Esophagus squamous epithelium (tissue), 5 donors: ENCODE measurements around the gene BBS7. TPM values are rescaled to one million over a fixed set of nuclear protein-coding genes. Genes with fewer than 3 reads are reported as not detected.

Experiments
- DNase-seq: peaks from one replicate; lab custom pipeline; 2025; lab: John Stamatoyannopoulos, UW
- H3K27ac ChIP-seq, 4 donors: fragments of 200-600 bp; sonication (generic); one replicate each; pipeline ENCODE4 v1.5.1; 2016 to 2019; ENCODE audit warnings: mild to moderate bottlenecking in 1 of 4
- H3K27me3 ChIP-seq, 4 donors: fragments of 200-600 bp; sonication (generic); 1 replicate in 3 of 4; 2 replicates in 1 of 4; pipeline versions ENCODE4 v1.5.1 to v1.6.0; 2017 to 2021; ENCODE audit warnings: antibody characterized with exemption in 1 of 4
- H3K36me3 ChIP-seq, 3 donors: fragments of 200-600 bp; sonication (generic); one replicate each; pipeline ENCODE4 v1.5.1; 2016 to 2019
- H3K4me1 ChIP-seq, 3 donors: fragments of 200-600 bp; sonication (generic); one replicate each; pipeline ENCODE4 v1.5.1; 2017 to 2019
- H3K4me3 ChIP-seq, 4 donors: fragments of 200-600 bp; sonication (generic); 1 replicate in 3 of 4; 2 replicates in 1 of 4; pipeline ENCODE4 v1.5.1; 2016 to 2019; ENCODE audit warnings: mild to moderate bottlenecking in 2 of 4, moderate library complexity in 1 of 4
- H3K9me3 ChIP-seq, 3 donors: fragments of 200-600 bp; sonication (generic); one replicate each; pipeline ENCODE4 v1.5.1; 2016 to 2019
- POLR2A ChIP-seq, 4 donors: fragments of 450-650 bp; IDR thresholded peaks; one replicate each; pipeline ENCODE4 v1.6.1; 2017; ENCODE audit warnings: antibody characterized with exemption in 4 of 4, mild to moderate bottlenecking in 4 of 4, moderate library complexity in 3 of 4
- WGBS, 2 donors: methylation state at CpG; one replicate each; pipeline ENCODE4 v1.1.5; 2018; 5-methylcytosine and 5-hydroxymethylcytosine counted together
- intact Hi-C: fragments of 100-400 bp; cut with DNase I; formaldehyde crosslinking; loops from one replicate; pipeline ENCODE4 v1.15.0; 2022
- total RNA-seq, 4 donors: library from RNA; depleted of rRNA; stranded (reverse); fragments of >200 nt; gene quantifications; one replicate each; pipeline ENCODE4 v1.1.0, GENCODE V29; 2016
- TF ChIP-seq, protein P1 (sequence below), 6 experiments: fragments of 450-650 bp in 4 of 6; fragments of 200-600 bp in 2 of 6; sonication (generic) in 2 of 6; IDR thresholded peaks; one replicate each; pipeline ENCODE4 v1.5.1; 2016 to 2019; ENCODE audit warnings: antibody characterized with exemption in 6 of 6, mild to moderate bottlenecking in 4 of 6, moderate library complexity in 4 of 6
- donor health status: DM: yes; HTN: yes; CAD: no.

BBS7 gene
- total RNA-seq, 4 donors from 2014 or later, result 10.5 to 16.6 (median 11.8) TPM

DNA sequence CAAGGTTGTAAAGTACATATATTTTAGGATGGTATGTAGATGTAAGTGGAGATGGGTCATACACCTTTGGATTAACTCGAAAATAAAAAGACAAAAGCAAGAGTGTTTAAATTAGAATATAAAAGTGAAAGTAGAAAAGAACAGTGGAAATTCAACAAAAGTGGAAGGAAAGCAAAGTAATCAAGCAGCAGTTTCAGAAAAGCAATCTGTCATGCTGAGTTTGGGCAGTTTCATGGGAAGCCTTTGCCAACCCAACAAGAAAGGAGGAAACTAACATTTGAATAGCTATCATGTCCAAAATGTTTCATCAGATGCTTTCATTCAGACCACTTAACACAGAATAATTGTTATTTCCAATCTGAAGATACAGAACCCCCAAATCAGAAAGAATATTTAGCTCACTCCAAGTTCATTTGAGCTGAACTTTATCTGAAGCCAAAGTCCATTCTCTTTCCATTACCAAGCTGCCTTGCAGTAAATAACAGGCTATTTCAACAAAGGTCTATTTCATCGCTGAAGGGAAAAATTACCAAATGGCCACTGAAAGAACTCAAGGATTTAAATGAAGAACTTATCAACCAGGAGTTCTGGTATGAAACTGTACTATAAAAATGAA lies 71.0 kb downstream of the BBS7 start:
- Histone ChIP-seq H3K27me3 (peaks cover 0 to 11% (median 0%) of the 10 kb centered on the region in 4 donors), H3K4me1 (peaks cover 0 to 31% (median 0%) of the 10 kb centered on the region in 3 donors), H3K4me3 (no peak overlapping the region), H3K27ac (no peak overlapping the region), H3K9me3 (no peaks in the 10 kb centered on the region), H3K36me3 (peaks cover 0 to 18% (median 0%) of the 10 kb centered on the region in 3 donors)
- intact Hi-C loops, result no loop called here
- no peak for DNase-seq
- WGBS, 2 donors, result 56 to 65% methylated on average over 2 of the region's 2 CpGs
- TF ChIP-seq POLR2A (IDR thresholded peaks at IDR 0.05), result no peak
- TF ChIP-seq, protein P1, sequence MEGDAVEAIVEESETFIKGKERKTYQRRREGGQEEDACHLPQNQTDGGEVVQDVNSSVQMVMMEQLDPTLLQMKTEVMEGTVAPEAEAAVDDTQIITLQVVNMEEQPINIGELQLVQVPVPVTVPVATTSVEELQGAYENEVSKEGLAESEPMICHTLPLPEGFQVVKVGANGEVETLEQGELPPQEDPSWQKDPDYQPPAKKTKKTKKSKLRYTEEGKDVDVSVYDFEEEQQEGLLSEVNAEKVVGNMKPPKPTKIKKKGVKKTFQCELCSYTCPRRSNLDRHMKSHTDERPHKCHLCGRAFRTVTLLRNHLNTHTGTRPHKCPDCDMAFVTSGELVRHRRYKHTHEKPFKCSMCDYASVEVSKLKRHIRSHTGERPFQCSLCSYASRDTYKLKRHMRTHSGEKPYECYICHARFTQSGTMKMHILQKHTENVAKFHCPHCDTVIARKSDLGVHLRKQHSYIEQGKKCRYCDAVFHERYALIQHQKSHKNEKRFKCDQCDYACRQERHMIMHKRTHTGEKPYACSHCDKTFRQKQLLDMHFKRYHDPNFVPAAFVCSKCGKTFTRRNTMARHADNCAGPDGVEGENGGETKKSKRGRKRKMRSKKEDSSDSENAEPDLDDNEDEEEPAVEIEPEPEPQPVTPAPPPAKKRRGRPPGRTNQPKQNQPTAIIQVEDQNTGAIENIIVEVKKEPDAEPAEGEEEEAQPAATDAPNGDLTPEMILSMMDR (IDR thresholded peaks at IDR 0.05), result no peak

DNA sequence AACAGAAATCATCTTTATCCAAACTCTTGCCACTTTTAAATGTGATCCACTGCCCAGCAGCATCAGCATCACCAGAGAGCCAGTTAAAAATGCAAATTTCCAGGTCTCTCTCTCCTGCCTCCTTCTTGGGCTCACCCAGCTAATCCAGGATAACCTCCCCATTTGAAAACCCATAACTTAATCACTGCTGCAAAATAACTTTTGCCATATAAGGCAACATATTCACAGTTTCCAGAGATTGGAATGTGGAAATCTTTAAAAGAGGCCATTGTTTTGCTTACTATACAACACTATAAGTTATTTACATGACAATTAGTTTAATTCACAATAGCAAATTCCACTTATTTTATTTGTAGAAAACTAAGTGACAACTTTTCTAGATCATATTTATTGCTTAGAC lies 74.0 kb downstream of the BBS7 start:
- H3K36me3 ChIP-seq, result no peaks in the 10 kb centered on the region
- TF ChIP-seq, protein P1 (IDR thresholded peaks at IDR 0.05), result no peak
- no peak for TF ChIP-seq POLR2A (IDR thresholded peaks at IDR 0.05)
- H3K27ac ChIP-seq, result no peak overlapping the region
- intact Hi-C loops, result no loop called here
- H3K9me3 ChIP-seq, result no peaks in the 10 kb centered on the region
- peaks cover 0 to 6% (median 0%) of the 10 kb centered on the region in 3 donors for H3K4me1 ChIP-seq
- H3K27me3 ChIP-seq, result peaks cover 0 to 29% (median 0%) of the 10 kb centered on the region in 4 donors
- DNase-seq, result no peak
- no peak overlapping the region for H3K4me3 ChIP-seq

DNA sequence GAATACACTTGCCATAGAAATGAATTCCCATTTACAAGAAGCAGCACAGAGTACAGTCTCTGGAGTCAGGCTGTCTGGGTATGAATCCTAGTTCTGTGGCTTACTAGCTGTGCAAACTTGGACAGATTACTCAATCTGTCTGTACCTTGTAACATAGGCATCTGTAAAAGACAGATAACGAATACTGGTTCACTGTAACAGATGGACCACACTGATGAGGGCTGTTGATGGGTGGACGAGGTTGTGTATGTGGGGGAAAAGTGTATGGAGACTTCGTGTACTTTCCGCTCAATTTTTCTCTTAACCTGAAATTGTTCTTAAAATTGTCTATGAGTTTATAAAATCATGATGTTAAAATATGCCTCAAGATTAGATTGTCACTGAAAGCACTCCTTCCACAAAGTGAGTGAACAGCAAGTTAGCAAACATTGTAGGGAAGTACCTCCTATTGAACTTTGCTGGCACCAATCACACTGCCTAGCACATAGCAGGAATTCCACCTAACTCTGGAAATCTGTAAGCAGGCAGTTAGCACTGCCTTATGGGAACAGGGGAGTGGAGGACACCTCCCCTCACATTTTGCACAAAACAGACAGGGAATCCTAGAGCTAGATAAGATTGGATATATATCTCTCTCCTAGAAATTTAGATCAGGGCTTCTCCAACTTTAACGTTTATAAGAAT lies 75.6 kb downstream of the BBS7 start:
- no peak overlapping the region for H3K4me3 ChIP-seq
- TF ChIP-seq, protein P1 (IDR thresholded peaks at IDR 0.05), result no peak
- no peak for TF ChIP-seq POLR2A (IDR thresholded peaks at IDR 0.05)
- no peaks in the 10 kb centered on the region for H3K4me1 ChIP-seq
- H3K27ac ChIP-seq, result no peak overlapping the region
- peaks cover 0 to 29% (median 0%) of the 10 kb centered on the region in 4 donors for H3K27me3 ChIP-seq
- no peaks in the 10 kb centered on the region for H3K9me3 ChIP-seq
- 73 to 76% methylated on average over 5 of the region's 5 CpGs for WGBS, 2 donors
- no peaks in the 10 kb centered on the region for H3K36me3 ChIP-seq
- DNase-seq, result no peak
- intact Hi-C loops, result no loop called here

DNA sequence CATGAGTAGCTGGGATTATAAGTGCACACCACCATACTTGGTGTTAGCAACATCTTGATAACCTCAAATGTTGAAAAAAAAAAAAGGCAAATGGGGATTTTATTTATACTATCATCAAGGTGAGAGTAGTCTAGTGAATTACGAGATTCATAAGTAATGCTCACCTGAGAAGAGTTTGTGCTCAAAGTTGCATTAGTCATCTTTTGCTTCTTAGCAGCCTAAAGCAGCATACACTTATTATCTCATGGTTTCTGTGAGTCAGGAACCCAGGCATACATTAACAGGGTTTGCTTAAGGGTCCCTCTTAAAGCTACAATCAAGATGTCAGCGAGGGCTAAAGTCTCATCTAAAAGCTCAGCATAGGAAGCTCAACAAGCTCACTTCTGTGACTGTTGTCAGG lies 77.3 kb downstream of the BBS7 start:
- H3K4me3 ChIP-seq, result no peak overlapping the region
- no peak for DNase-seq
- WGBS, 2 donors, result 70 to 85% methylated on average over 2 of the region's 2 CpGs
- TF ChIP-seq, protein P1 (IDR thresholded peaks at IDR 0.05), result no peak
- TF ChIP-seq POLR2A (IDR thresholded peaks at IDR 0.05), result no peak
- no peaks in the 10 kb centered on the region for H3K4me1 ChIP-seq
- no peaks in the 10 kb centered on the region for H3K36me3 ChIP-seq
- intact Hi-C loops, result no loop called here
- no peak overlapping the region for H3K27ac ChIP-seq
- H3K27me3 ChIP-seq, result peaks cover 0 to 33% (median 0%) of the 10 kb centered on the region in 4 donors
- H3K9me3 ChIP-seq, result no peaks in the 10 kb centered on the region

DNA sequence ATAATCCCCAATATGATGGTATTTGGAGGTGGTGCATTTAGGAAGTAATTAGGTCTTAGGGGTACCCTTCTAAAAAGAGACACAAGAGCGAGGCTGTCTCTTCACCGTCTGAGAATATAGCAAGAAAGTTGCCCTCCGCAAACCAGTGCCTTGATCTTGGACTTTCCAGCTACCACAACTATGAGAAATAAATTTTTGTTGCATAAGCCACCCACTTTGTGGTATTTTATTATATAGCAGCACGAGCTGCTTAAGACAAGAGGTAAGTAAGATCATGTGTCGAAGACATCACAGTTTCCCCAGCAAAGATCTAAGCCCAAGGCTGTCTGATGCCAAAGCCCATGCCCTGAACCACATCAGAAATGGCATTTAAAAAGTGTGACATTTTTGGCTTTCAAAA lies 78.8 kb downstream of the BBS7 start:
- H3K4me1 ChIP-seq, result no peaks in the 10 kb centered on the region
- 77 to 82% methylated on average over 5 of the region's 5 CpGs for WGBS, 2 donors
- H3K9me3 ChIP-seq, result no peaks in the 10 kb centered on the region
- H3K36me3 ChIP-seq, result no peaks in the 10 kb centered on the region
- TF ChIP-seq POLR2A (IDR thresholded peaks at IDR 0.05), result no peak
- TF ChIP-seq, protein P1 (IDR thresholded peaks at IDR 0.05), result no peak
- intact Hi-C loops, result no loop called here
- H3K27ac ChIP-seq, result no peak overlapping the region
- no peak for DNase-seq
- no peak overlapping the region for H3K4me3 ChIP-seq
- H3K27me3 ChIP-seq, result peaks cover 0 to 38% (median 0%) of the 10 kb centered on the region in 4 donors
